NB4 (cell line): ENCODE measurements around the gene FAM136A.

Source experiments
- DNase-seq: peaks from one replicate; pipeline ENCODE4 v3.0.0; 2010; ENCODE audit warnings: low read depth
- H3K4me3 ChIP-seq: one replicate; pipeline ENCODE4 v1.5.1; 2011; ENCODE audit warnings: mild to moderate bottlenecking, low read depth, low read length, moderate library complexity
- CTCF ChIP-seq: IDR thresholded peaks from one replicate; pipeline ENCODE4 v1.5.1; 2012; ENCODE audit warnings: low read depth, low read length
- MYC ChIP-seq: IDR thresholded peaks from 2 replicates; pipeline ENCODE4 v1.6.1; 2011; ENCODE audit warnings: low read depth, low read length
- POLR2A ChIP-seq: IDR thresholded peaks from 2 replicates; pipeline ENCODE4 v1.6.1; 2011; ENCODE audit warnings: mild to moderate bottlenecking; ENCODE audit not compliant: insufficient read length; ENCODE audit errors: extremely low read depth
- TF ChIP-seq, protein P1 (sequence below): IDR thresholded peaks from 2 replicates; pipeline ENCODE4 v1.6.1; 2011; ENCODE audit warnings: low read depth, low read length

FAM136A gene

DNA sequence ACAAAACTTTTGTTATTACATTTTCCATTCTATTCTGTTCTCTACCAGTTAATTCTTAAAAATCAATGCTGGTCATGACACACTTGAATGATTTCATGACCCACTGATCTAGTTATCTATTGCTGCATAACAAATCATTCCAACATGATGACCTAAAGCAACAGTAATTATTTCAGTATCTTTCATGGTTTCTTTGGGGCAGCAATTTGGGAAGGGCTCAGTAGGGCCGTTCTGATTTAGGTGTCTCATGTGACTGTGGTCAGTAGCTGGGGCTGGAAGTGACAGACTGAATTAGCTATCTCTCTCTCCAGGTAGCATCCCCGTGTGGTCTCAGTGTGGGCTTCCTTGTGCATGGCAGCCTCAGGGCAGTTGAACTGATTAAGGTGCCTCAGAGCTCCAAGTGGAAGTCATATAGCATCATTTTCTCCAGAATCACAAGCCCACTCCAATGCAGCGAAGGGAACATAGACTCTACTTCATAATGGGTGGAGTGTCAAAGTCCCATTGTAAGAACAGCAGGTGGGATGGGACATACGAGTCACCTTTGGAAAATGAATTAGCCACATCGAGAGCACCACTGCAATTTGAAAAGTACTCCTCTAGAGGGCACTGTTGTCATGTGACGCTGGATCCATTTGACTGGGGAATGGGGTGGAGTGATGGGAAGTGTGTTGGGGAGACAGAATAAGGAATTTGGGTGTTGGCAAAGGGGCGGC lies 39.1 kb upstream of the FAM136A start:
- no peak overlapping the region for H3K4me3 ChIP-seq
- TF ChIP-seq CTCF (peak; percentile 85), MYC (no peak)
- TF ChIP-seq, protein P1, sequence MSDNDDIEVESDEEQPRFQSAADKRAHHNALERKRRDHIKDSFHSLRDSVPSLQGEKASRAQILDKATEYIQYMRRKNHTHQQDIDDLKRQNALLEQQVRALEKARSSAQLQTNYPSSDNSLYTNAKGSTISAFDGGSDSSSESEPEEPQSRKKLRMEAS, result no peak
- DNase-seq, result peak; percentile 65

GRCh38 chr2:70340075-70340474 lies 38.2 kb upstream of the FAM136A start:
- DNase-seq, result no peak
- TF ChIP-seq CTCF (no peak), MYC (no peak), POLR2A (no peak)
- TF ChIP-seq, protein P1, result no peak
- H3K4me3 ChIP-seq, result no peak overlapping the region

GRCh38 chr2:70336552-70336951 lies 34.7 kb upstream of the FAM136A start:
- H3K4me3 ChIP-seq, result no peak overlapping the region
- TF ChIP-seq, protein P1, result no peak
- TF ChIP-seq MYC (no peak), POLR2A (no peak), CTCF (no peak)
- DNase-seq, result no peak

GRCh38 chr2:70331012-70331411 lies 29.1 kb upstream of the FAM136A start:
- TF ChIP-seq MYC, result no peak
- no peak for TF ChIP-seq POLR2A
- no peak overlapping the region for H3K4me3 ChIP-seq
- no peak for DNase-seq

DNA sequence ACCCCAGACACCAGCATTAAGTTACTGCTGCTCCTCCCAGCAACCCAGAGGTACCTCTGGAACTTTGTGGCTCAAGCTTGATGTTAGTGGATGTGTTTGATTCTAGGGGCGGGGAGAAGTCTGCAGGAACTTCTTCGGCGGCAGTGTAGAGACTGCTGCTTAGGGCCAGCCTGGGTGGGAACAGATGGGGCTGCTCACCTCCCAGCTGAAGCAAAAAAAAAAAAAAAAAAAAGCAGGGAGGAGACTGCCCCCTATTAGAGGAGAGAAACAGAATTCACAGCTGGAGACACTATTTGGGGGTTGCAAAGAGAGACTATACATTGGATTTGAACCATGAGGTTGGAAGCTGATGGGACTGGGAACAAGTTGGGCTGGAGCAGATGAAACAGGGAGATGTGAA lies 28.6 kb upstream of the FAM136A start:
- no peak for TF ChIP-seq POLR2A
- no peak for TF ChIP-seq MYC
- TF ChIP-seq CTCF, result no peak
- TF ChIP-seq, protein P1, result no peak
- no peak overlapping the region for H3K4me3 ChIP-seq
- DNase-seq, result no peak

DNA sequence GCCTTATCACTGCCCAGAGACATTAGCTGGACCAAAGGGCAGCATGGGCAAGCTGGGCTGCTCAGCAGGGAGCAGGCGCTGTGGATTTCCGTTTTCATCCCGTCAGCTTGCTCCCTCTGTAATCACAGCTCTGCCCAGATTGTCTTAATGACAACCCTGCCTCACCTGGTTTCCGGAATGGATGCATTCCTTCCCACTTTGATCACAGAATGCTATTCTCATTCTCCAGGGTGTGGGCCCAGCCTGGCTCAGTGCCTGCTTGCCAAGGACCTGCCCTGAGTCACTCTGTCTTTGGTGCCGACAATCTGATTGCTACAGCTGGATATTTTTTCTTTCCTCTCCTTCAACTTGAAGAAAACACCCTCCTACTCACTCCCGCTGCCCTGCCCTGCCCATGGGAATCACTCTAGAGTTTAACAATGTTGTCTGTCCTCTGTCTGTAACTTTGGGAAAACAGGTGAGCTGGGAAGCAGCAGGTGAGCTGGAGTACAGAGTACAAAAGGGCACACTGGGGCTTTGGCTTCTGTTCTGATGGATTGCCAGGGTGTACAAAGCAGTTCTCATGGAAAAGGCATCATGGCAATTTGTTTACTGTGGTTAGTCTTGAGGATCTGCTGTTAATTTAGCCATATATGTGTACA lies 27.2 kb upstream of the FAM136A start:
- TF ChIP-seq POLR2A (no peak), CTCF (no peak), MYC (no peak)
- TF ChIP-seq, protein P1, result no peak
- no peak overlapping the region for H3K4me3 ChIP-seq
- DNase-seq, result no peak
